Gastroesophageal sphincter (tissue), 4 donors: ENCODE measurements around the gene NT5M. TPM values are rescaled to one million over a fixed set of nuclear protein-coding genes. Genes with fewer than 3 reads are reported as not detected.

Experiments
- ATAC-seq: fragments of 150-250 bp; one replicate; pipeline ENCODE4 v1.9.1; 2016; ENCODE audit warnings: mild to moderate bottlenecking, moderate library complexity
- H3K27ac ChIP-seq, 4 donors: fragments of 200-600 bp; sonication (generic) in 3 of 4; 1 replicate in 3 of 4; 2 replicates in 1 of 4; pipeline ENCODE4 v1.5.1; 2016 to 2019
- H3K27me3 ChIP-seq: fragments of 200-600 bp; sonication (generic); one replicate; pipeline ENCODE4 v1.5.1; 2019
- H3K36me3 ChIP-seq, 2 donors: fragments of 200-600 bp; sonication (generic); one replicate each; pipeline ENCODE4 v1.5.1; 2019; ENCODE audit warnings: control low read depth in 1 of 2
- H3K4me1 ChIP-seq, 3 donors: fragments of 200-600 bp; sonication (generic); 1 replicate in 2 of 3; 2 replicates in 1 of 3; pipeline ENCODE4 v1.5.1; 2016 to 2019; ENCODE audit warnings: control low read depth in 2 of 3
- H3K4me3 ChIP-seq, 2 donors: fragments of 200-600 bp; sonication (generic); one replicate each; pipeline ENCODE4 v1.5.1; 2019; ENCODE audit warnings: mild to moderate bottlenecking in 1 of 2, moderate library complexity in 1 of 2
- H3K9me3 ChIP-seq, 3 donors: fragments of 200-600 bp; sonication (generic); one replicate each; pipeline ENCODE4 v1.5.1; 2017 to 2019; ENCODE audit warnings: control low read depth in 2 of 3
- EP300 ChIP-seq: sonication (generic); formaldehyde crosslinking; IDR thresholded peaks from one replicate; pipeline ENCODE4 v1.6.1; 2017; ENCODE audit warnings: antibody characterized with exemption, mild to moderate bottlenecking
- POLR2A ChIP-seq, 2 donors: fragments of 450-650 bp; IDR thresholded peaks; one replicate each; pipeline ENCODE4 v1.6.1; 2017; ENCODE audit warnings: antibody characterized with exemption in 2 of 2, mild to moderate bottlenecking in 2 of 2, moderate library complexity in 1 of 2
- POLR2AphosphoS5 ChIP-seq: sonication (generic); formaldehyde crosslinking; IDR thresholded peaks from one replicate; pipeline ENCODE4 v1.6.1; 2017; ENCODE audit warnings: antibody characterized with exemption
- WGBS, 2 donors: methylation state at CpG; one replicate each; pipeline ENCODE4 v1.1.5; 2018; ENCODE audit warnings: low coverage in 1 of 2; 5-methylcytosine and 5-hydroxymethylcytosine counted together
- total RNA-seq, 4 donors: library from RNA; depleted of rRNA; stranded (reverse); fragments of >200 nt; gene quantifications; one replicate each; pipeline ENCODE4 v1.1.0, GENCODE V29; 2016
- TF ChIP-seq, protein P1 (sequence below), 4 experiments: fragments of 200-600 bp in 2 of 4; fragments of 450-650 bp in 2 of 4; sonication (generic) in 1 of 4; IDR thresholded peaks; one replicate each; pipeline ENCODE4 v1.5.1; 2017 to 2019; ENCODE audit warnings: antibody characterized with exemption in 4 of 4, mild to moderate bottlenecking in 2 of 4, moderate library complexity in 2 of 4

NT5M gene
- total RNA-seq, 4 donors from 2014 or later = 2.3 to 9.0 (median 4.5) TPM

DNA sequence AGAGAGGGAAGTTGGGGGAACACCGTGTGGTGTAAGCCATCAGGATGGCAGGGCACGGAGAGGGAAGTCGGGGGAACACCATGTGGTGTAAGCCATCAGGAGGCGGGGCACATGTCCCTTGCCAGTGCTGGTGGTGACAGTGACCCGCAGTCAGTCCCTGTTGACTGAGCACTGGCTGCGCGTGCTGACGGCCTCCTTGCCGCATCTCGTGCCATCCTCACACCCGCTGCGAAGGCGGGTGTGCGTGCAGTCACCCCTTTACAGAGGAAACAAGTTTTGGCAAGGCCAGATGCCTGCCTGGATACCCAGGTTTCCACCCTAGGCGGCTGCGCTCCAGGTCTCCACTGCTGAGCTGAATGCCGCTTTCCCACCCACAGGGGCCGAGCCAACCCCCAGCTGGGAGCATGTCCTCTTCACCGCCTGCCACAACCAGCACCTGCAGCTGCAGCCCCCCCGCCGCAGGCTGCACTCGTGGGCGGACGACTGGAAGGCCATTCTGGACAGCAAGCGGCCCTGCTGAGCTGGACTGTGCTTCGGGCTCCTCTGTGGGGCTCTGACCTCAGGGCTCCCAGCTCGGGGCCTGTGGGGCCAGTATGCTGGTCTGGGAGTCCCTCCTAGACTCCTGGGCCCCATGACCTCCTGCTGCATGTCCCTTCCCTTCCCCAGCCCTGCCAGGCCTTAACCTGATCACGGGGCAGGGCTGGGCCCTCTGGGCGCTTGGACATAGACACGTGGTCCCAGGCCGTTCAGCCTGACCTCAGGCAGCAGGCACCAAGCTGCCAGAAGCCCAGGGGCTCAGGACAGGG, 43.5 kb downstream of the NT5M start:
- no peak for ATAC-seq
- H3K4me1 ChIP-seq = no peaks in the 10 kb centered on the region
- no peak overlapping the region for H3K4me3 ChIP-seq
- H3K36me3 ChIP-seq = peaks cover 0 to 54% of the 10 kb centered on the region in 2 donors
- no peaks in the 10 kb centered on the region for H3K9me3 ChIP-seq
- no peak for TF ChIP-seq EP300
- TF ChIP-seq POLR2A (IDR thresholded peaks at IDR 0.05) = no peak
- TF ChIP-seq, protein P1, sequence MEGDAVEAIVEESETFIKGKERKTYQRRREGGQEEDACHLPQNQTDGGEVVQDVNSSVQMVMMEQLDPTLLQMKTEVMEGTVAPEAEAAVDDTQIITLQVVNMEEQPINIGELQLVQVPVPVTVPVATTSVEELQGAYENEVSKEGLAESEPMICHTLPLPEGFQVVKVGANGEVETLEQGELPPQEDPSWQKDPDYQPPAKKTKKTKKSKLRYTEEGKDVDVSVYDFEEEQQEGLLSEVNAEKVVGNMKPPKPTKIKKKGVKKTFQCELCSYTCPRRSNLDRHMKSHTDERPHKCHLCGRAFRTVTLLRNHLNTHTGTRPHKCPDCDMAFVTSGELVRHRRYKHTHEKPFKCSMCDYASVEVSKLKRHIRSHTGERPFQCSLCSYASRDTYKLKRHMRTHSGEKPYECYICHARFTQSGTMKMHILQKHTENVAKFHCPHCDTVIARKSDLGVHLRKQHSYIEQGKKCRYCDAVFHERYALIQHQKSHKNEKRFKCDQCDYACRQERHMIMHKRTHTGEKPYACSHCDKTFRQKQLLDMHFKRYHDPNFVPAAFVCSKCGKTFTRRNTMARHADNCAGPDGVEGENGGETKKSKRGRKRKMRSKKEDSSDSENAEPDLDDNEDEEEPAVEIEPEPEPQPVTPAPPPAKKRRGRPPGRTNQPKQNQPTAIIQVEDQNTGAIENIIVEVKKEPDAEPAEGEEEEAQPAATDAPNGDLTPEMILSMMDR (IDR thresholded peaks at IDR 0.05) = no peak
- no peak for TF ChIP-seq POLR2AphosphoS5
- peaks cover 13% of the 10 kb centered on the region for H3K27me3 ChIP-seq
- no peak overlapping the region for H3K27ac ChIP-seq
- WGBS, 2 donors = 73 to 96% methylated on average over 4 to 5 of the region's 31 CpGs

DNA sequence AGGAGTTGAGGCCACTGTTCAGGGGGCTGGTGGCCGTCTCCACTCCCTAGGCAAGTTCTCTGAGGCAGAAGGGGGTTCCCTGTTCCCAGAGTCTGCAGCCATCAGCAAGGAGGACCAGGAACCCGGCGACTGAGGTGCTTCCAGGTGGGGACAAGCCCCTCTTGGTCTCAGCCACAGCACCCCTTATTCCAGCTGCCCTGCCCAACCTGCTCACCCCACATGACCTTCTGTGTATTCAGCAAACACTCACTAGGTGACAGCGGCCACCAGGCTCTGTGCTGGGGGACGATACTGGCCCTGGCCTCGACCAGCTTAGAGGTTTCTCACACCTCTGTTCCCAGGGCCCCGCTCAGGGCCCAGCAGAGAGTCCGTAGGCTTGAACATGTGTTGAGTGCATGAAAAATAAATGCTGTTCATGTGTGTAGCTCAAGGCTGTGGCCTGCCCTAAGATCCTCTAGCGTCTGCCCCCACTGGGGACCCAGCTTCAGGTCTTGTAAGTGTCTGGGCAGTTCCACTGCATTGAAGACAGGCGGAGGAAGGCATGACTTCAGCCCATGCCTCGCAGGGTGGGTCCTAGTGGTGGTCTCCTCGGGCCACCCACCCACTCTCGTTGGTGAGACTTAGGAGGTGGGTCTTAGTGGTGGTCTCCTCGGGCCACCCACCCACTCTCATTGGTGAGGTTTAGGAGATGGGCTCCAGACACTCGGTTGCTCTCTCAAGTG, 44.2 kb downstream of the NT5M start:
- TF ChIP-seq EP300 (no peak), POLR2A (IDR thresholded peaks at IDR 0.05) (no peak), POLR2AphosphoS5 (no peak)
- TF ChIP-seq, protein P1 (IDR thresholded peaks at IDR 0.05) = no peak
- H3K27me3 ChIP-seq = peaks cover 20% of the 10 kb centered on the region
- WGBS, 2 donors = 82% methylated on average over 2 of the region's 15 CpGs; no CpG with 5 or more reads in 1 of the 2 donors
- H3K36me3 ChIP-seq = peaks cover 0 to 46% of the 10 kb centered on the region in 2 donors
- no peak overlapping the region for H3K27ac ChIP-seq
- H3K4me1 ChIP-seq = no peaks in the 10 kb centered on the region
- H3K4me3 ChIP-seq = no peak overlapping the region
- H3K9me3 ChIP-seq = no peaks in the 10 kb centered on the region
- no peak for ATAC-seq

DNA sequence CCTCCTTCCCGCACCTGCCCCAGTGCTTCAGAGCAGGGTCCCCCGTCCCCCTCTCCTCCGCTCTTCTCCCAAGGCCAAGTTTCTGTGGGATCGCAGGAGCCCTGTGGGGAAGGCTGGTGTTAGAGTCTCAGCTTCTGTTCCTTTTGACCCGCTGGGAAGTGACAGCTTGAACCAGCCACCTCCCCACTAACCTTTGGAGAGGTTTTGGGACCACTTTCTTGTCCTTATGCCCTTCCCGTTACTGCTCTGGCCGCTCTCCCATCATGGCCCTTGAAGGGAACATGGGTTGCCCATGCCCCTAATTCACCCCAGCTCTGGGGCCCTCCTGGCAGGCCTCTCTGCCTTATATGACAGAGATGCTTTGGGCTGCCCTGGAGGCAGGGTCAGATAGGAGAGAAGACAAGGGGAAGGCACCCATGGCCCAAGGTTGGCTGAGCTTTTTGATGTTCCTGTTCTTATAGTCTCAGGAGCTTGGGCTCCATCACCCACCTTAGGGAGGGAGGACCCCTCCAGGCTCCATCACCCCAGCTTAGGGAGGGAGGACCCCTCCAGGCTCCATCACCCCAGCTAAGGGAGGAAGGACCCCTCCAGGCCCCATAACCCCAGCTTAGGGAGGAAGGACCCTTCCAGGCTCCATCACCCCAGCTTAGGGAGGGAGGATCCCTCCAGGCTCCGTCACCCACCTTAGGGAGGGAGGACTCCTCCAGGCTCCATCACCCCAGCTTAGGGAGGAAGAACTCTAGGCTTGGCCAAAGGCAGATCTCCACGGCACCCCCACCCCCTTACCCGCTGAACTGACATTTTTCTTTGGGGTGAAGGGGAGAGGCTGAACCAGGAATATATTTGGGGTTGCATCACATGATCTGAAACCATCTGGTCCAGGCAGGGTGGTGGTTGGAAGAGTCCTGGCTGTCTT, 45.0 kb downstream of the NT5M start:
- no peak for ATAC-seq

DNA sequence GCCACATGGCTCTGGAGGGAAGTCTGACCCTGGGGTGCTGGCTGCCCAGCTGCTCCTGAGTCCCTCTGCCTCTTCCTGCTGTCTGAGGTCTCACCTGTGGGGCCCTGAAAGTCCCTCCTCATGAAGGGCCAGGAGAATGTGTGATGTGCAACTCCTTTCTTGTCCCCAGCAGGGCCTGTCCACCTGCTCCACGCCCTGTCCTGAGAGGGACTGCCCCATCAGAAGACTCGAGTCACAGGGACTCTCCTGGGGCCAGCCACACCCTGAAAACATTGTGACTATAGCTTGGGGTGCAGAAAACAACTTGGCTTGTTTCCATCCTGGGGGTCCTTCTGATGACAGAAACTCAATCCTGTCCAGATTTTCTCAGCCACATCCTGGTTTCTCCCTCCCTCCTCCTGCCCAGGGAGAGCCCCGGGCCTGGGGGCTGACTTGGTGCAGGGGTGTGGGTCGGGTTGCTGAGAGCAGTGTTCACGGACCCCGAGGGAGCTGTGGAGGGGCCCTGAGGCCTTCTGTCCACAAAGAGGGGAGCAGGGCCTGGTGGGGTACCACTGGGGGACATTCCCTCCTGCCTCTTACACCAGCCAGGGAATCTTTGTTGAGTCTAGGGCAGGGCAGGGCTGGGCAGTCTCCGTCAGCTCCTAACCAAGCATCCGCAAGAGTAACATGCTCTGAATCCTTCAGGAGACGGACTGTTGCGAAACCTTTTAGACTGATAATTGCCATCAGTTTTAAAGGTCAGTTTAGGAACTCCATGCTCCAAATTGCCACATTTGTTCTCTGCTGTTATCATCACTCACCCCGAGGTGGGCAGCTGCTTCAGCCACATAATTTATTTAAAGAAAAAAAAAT, 45.9 kb downstream of the NT5M start:
- no peak for ATAC-seq
- TF ChIP-seq, protein P1 (IDR thresholded peaks at IDR 0.05) = no peak
- TF ChIP-seq POLR2AphosphoS5 (no peak), EP300 (no peak), POLR2A (IDR thresholded peaks at IDR 0.05) (no peak)
- Histone ChIP-seq H3K9me3 (no peaks in the 10 kb centered on the region), H3K27me3 (peaks cover 37% of the 10 kb centered on the region), H3K4me3 (no peak overlapping the region), H3K4me1 (no peaks in the 10 kb centered on the region), H3K36me3 (peaks cover 0 to 31% of the 10 kb centered on the region in 2 donors), H3K27ac (no peak overlapping the region)
- WGBS, 2 donors = 50% methylated on average over 1 of the region's 11 CpGs; no CpG with 5 or more reads in 1 of the 2 donors

More for the DNA sequence above, 45.0 kb downstream of the NT5M start:
- no peaks in the 10 kb centered on the region for H3K4me1 ChIP-seq
- TF ChIP-seq POLR2A (IDR thresholded peaks at IDR 0.05) (no peak), POLR2AphosphoS5 (no peak), EP300 (no peak)
- TF ChIP-seq, protein P1 (IDR thresholded peaks at IDR 0.05) = no peak
- peaks cover 28% of the 10 kb centered on the region for H3K27me3 ChIP-seq
- no peaks in the 10 kb centered on the region for H3K9me3 ChIP-seq
- no peak overlapping the region for H3K4me3 ChIP-seq
- WGBS, 2 donors = 92 to 93% methylated on average over 2 to 4 of the region's 10 CpGs
- H3K36me3 ChIP-seq = peaks cover 0 to 38% of the 10 kb centered on the region in 2 donors
- H3K27ac ChIP-seq = no peak overlapping the region
